GM12875 (cell line): ENCODE measurements around the gene GSTA2.
"Not testable (repeated sequence)": the region's sequence is repeated elsewhere in the genome, so short reads cannot be mapped to it uniquely, and the experiment has no call there.

Experiments used
- H3K4me3 ChIP-seq: one replicate; pipeline ENCODE4 v1.5.1; 2011; ENCODE audit warnings: low read depth, low read length, control low read depth
- TF ChIP-seq, protein P1 (sequence below): IDR thresholded peaks from 2 replicates; pipeline ENCODE4 v1.5.1; 2011; ENCODE audit warnings: low read depth, mild to moderate bottlenecking, control low read depth, inconsistent platforms, low read length, moderate library complexity, borderline replicate concordance; ENCODE audit not compliant: insufficient read depth

Gene GSTA2

DNA sequence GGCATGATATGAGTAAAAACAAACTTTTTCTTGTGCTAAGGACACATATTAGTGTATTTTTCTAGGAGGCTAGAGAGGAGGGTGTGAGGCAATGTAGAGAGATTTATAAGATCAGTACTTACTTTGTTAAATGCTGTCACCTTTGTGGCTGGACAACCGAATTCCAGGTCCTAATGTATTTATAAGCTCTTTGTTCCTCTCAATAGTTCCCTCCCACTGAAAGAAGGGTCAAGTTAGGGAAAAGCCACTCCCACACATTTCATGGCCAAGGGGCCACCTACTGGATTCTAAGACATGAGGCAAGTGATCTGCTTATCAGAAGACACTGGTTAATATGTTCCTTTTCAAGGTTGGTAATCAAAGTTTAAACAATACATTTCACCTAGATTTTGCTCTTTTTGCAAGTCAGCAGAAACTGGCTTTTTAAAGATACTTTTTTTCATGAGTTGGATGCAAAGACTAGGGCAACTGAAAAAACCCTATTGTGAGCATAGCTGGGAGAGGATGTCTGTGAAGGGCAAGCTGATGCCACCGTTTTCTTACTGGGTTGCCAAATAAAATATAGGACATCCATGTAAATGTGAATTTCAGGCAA, at the start of gene GSTA2:
Gene GSTA2 (minus strand): TSS at position 154 of the 595 bp plus-strand sequence. CDS start 5,528 bp downstream, outside the sequence.
- not testable (repeated sequence) for H3K4me3 ChIP-seq

DNA sequence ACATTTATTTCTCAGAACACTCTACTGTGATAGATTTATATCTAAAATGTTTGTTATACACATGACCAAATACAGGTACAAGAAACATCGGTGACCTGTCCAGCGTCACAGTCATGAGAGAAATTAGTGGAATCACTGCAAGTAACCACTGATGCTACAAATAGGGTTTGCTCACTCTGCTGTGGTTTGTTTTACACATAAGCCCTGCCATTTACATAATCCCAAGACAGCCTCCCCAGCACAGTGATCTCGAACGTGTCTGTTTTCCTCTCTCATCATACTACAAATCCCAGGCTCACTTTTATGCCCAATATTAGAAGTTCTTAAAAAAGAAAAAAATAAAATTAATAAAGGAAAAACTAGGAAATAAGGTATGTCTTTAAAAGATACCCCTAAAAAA, 46.5 kb upstream of the GSTA2 start:
- H3K4me3 ChIP-seq: not testable (repeated sequence)

DNA sequence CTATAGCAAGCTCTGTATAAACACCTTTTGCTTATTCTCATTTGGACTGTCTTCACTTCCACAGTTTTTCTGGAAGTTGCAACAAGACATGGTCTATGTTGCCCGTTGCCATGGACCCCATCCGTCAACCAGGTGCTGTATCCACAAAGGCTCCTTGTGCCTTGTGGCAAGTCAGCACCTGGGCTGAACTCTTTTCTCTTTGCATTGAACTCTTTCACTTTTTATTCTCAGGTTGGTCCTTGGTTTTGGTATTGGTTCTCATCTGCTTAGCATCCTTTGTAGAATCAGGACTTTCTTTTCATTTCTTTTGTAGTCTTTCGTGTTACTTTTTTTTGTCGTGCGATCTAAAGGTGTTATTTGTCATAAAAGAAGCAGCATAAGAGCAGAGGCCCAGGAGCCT, 45.4 kb upstream of the GSTA2 start:
- H3K4me3 ChIP-seq: no peak overlapping the region
- TF ChIP-seq, protein P1, sequence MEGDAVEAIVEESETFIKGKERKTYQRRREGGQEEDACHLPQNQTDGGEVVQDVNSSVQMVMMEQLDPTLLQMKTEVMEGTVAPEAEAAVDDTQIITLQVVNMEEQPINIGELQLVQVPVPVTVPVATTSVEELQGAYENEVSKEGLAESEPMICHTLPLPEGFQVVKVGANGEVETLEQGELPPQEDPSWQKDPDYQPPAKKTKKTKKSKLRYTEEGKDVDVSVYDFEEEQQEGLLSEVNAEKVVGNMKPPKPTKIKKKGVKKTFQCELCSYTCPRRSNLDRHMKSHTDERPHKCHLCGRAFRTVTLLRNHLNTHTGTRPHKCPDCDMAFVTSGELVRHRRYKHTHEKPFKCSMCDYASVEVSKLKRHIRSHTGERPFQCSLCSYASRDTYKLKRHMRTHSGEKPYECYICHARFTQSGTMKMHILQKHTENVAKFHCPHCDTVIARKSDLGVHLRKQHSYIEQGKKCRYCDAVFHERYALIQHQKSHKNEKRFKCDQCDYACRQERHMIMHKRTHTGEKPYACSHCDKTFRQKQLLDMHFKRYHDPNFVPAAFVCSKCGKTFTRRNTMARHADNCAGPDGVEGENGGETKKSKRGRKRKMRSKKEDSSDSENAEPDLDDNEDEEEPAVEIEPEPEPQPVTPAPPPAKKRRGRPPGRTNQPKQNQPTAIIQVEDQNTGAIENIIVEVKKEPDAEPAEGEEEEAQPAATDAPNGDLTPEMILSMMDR: no peak

DNA sequence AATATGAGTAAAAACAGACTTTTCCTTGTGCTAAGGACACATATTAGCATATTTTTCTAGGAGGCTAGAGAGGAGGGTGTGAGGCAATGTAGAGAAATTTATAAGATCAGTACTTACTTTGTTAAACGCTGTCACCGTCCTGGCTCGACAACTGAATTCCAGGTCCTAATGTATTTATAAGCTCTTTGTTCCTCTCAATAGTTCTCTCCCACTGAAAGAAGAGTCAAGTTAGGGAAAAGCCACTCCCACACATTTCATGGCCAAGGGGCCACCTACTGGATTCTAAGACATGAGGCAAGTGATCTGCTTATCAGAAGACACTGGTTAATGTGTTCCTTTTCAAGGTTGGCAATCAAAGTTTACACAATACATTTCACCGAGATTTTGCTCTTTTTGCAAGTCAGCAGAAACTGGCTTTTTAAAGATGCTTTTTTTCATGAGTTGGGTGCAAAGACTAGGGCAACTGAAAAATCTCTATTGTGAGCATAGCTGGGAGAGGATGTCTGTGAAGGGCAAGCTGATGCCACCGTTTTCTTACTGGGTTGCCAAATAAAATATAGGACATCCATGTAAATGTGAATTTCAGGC, 40.5 kb upstream of the GSTA2 start, which contains the start of gene GSTA1:
Gene GSTA1 (minus strand): TSS at position 149 of the 588 bp plus-strand sequence. CDS start 4,549 bp downstream, outside the sequence.
- not testable (repeated sequence) for H3K4me3 ChIP-seq

DNA sequence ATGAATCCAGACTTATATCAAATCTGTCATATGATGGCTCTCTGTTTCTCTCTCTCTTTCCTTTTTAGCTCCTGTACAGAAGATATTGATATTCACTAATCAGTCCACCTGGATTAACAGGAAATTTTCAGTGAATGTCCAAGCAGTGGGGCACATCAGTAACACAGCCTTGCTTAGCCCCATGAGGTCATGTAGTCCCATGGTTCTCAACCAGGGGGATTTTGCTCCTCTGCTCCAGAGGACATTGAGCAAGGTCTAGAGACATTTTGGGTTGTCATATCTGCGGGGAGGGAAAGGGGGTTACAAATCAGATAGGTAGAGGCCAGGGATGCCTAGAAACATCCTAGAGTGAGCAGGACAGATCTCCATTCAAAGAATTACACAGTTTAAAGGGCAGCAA, 39.5 kb upstream of the GSTA2 start:
- no peak overlapping the region for H3K4me3 ChIP-seq
- TF ChIP-seq, protein P1: no peak

DNA sequence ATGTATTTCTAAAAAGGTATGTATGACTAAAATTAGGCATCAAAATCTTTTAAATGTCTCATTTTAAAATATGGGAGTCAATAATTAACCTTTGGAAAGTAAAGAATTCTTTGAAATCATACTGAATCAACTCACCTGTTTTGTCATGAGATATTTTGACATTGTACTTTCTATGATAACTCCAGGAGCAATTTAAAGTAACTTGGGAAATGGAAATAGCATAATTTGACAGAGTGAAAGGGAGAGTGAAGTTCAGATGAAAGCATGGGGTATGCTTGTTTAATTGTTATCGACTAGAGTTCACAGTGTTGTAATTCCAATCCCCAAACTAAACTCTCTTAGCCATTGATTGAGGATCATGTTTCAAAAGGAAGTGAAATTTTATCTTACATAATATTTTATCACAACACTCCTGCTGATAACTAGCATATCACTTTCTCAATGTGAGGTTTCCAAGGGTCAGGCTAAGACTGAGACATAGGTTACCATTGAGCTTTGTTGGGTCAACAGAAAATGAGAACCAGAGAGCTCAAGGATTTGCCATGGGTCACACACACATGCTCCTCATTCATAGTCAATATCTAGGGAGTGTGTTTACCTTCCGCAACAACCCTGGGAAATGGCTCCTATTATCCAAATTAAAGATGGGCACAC, 38.0 kb upstream of the GSTA2 start:
- TF ChIP-seq, protein P1: no peak
- no peak overlapping the region for H3K4me3 ChIP-seq

DNA sequence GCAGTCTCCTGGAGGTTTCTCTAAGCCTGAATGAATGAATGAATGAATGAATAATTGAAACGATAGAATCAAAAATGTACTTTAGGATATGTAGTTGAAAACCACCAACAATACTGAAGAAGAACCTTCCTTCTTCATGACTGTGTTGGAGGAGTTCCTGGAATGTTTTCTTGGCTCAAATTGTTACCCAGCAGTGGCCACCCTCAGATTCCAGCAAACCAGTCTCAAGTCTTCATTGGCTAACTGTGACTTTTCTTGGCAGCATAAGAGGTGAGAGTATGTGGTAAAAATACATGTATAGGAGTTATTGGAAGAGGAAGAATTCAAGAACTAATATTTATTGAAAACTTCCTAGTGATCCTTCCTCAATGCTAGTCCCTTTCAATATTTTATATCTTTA, 36.0 kb upstream of the GSTA2 start:
- not testable (repeated sequence) for H3K4me3 ChIP-seq

DNA sequence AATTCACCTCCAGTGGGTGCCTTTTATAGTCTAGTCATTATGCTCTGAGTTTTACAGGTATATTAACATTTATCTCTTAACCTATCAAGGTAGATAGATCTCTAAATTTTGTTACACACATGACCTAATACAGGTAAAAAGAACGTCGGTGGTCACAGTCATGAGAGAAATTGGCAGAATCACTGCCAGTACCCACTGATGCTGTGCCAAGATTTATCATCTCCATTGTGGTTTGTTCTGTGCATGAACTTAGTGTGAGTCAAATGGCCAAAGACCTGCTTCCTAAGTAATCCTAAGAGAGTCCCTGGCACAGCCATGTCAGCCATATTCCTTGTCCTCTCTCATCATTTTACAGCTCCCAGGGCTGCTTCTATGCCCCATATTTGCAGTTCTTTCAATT, 31.1 kb upstream of the GSTA2 start:
- H3K4me3 ChIP-seq: not testable (repeated sequence)

DNA sequence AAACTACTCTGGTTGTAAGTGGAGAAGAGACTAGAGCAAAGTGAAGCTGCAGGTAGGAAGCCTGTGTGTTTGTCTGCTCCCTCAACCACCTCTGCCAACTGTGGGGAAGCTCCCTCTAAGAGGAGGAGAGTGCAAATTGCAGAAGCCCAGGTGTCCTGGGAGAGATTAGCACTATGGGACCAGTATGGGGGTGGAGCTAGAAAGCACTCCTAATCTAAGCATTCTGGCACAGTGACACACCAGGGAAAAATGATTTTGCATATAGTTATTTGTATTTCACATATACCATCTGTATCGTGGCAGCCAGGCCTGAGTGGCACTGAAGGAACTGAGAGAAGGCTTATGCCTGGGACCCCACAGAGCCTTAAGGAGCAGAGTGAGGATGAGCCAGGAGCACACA, 27.6 kb upstream of the GSTA2 start:
- H3K4me3 ChIP-seq: no peak overlapping the region
- TF ChIP-seq, protein P1: no peak

DNA sequence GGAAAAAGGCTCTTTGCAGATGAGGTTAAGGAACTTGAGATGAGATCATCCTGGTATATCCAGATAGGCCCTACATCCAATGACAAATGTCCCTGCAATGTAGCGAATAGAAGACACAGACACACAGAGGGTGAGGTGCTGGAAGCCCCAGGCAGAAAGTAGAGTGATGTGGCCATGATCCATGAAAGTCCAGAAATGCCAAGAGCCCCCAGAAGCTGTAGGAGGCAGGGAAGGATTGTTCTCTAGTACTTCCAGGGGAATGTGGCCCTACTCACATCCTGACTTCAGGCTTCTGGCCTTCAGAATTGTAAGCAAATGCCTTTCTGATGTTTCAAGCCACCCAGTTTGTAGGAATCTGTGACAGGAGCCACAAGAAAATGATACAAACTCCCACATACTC, 26.4 kb upstream of the GSTA2 start:
- not testable (repeated sequence) for H3K4me3 ChIP-seq
